Chondrocyte (in vitro differentiated cells): Measurements from ENCODE around the gene RHBDF2. TPM values are rescaled to one million over a fixed set of nuclear protein-coding genes. Genes with fewer than 3 reads are reported as not detected.
A peak's percentile ranks its signal among the peaks of the same experiment; 100 is the strongest.
"Not testable (repeated sequence)": the region's sequence is repeated elsewhere in the genome, so short reads cannot be mapped to it uniquely, and the experiment has no call there.

Experiments
- DNase-seq: peaks from one replicate; pipeline ENCODE4 v3.0.0; 2021; ENCODE audit warnings: mixed read lengths, low spot score
- H3K27ac Mint-ChIP-seq: one replicate; pipeline ENCODE4 v1.8.0; 2021; ENCODE audit warnings: mild to moderate bottlenecking, moderate library complexity, mixed read lengths; ENCODE audit not compliant: unreplicated experiment
- H3K27me3 Mint-ChIP-seq: 2 replicates; pipeline ENCODE4 v1.8.0; 2021; ENCODE audit warnings: low read depth, mixed read lengths
- H3K36me3 Mint-ChIP-seq: 2 replicates; pipeline ENCODE4 v1.8.0; 2021; ENCODE audit warnings: low read depth, mixed read lengths
- H3K4me1 Mint-ChIP-seq: 2 replicates; pipeline ENCODE4 v1.8.0; 2021; ENCODE audit warnings: low read depth, mild to moderate bottlenecking, mixed read lengths
- H3K4me3 Mint-ChIP-seq: one replicate; pipeline ENCODE4 v1.8.0; 2021; ENCODE audit warnings: mild to moderate bottlenecking, moderate library complexity, mixed read lengths; ENCODE audit not compliant: unreplicated experiment
- H3K9me3 Mint-ChIP-seq: 2 replicates; pipeline ENCODE4 v1.8.0; 2021; ENCODE audit warnings: low read depth, mixed read lengths
- total RNA-seq: library from RNA; stranded (reverse); gene quantifications from 3 replicates; pipeline ENCODE4 v1.2.1, GENCODE V29; 2021
- TF ChIP-seq, protein P1 (sequence below): fragments of 200-600 bp; sonication (generic); IDR thresholded peaks from 2 replicates; pipeline ENCODE4 v1.5.0; 2021; ENCODE audit warnings: antibody characterized with exemption, mild to moderate bottlenecking, moderate library complexity

Gene RHBDF2
- total RNA-seq, 1 donor from 2014 or later, result 5.4 TPM

DNA sequence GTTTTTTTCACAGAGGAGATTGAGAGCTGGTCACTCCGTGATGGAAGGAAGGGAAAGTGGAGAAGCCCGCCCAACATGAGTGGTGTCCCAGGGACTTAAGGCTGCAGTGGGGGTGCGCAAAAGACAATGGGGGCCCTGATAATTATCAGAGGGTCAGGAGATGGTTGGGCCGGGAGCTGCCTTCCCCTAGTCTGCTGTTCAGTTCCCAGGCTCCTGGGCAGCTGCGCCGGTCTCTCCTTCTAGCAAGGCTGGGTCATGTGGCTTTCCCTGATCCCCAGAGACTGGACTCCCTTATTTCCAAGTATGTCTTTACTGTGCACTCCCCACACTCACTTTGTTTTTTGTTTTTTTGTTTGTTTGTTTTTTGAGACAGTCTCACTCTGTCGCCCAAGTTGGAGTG, 20.0 kb upstream of the RHBDF2 start:
- peaks cover 14% of the 10 kb centered on the region for H3K4me1 Mint-ChIP-seq
- H3K27ac Mint-ChIP-seq, result no peak overlapping the region
- no peak overlapping the region for H3K4me3 Mint-ChIP-seq
- H3K36me3 Mint-ChIP-seq, result no peaks in the 10 kb centered on the region
- peaks cover 9% of the 10 kb centered on the region for H3K27me3 Mint-ChIP-seq
- no peaks in the 10 kb centered on the region for H3K9me3 Mint-ChIP-seq
- no peak for DNase-seq
- TF ChIP-seq, protein P1, sequence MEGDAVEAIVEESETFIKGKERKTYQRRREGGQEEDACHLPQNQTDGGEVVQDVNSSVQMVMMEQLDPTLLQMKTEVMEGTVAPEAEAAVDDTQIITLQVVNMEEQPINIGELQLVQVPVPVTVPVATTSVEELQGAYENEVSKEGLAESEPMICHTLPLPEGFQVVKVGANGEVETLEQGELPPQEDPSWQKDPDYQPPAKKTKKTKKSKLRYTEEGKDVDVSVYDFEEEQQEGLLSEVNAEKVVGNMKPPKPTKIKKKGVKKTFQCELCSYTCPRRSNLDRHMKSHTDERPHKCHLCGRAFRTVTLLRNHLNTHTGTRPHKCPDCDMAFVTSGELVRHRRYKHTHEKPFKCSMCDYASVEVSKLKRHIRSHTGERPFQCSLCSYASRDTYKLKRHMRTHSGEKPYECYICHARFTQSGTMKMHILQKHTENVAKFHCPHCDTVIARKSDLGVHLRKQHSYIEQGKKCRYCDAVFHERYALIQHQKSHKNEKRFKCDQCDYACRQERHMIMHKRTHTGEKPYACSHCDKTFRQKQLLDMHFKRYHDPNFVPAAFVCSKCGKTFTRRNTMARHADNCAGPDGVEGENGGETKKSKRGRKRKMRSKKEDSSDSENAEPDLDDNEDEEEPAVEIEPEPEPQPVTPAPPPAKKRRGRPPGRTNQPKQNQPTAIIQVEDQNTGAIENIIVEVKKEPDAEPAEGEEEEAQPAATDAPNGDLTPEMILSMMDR, result no peak

DNA sequence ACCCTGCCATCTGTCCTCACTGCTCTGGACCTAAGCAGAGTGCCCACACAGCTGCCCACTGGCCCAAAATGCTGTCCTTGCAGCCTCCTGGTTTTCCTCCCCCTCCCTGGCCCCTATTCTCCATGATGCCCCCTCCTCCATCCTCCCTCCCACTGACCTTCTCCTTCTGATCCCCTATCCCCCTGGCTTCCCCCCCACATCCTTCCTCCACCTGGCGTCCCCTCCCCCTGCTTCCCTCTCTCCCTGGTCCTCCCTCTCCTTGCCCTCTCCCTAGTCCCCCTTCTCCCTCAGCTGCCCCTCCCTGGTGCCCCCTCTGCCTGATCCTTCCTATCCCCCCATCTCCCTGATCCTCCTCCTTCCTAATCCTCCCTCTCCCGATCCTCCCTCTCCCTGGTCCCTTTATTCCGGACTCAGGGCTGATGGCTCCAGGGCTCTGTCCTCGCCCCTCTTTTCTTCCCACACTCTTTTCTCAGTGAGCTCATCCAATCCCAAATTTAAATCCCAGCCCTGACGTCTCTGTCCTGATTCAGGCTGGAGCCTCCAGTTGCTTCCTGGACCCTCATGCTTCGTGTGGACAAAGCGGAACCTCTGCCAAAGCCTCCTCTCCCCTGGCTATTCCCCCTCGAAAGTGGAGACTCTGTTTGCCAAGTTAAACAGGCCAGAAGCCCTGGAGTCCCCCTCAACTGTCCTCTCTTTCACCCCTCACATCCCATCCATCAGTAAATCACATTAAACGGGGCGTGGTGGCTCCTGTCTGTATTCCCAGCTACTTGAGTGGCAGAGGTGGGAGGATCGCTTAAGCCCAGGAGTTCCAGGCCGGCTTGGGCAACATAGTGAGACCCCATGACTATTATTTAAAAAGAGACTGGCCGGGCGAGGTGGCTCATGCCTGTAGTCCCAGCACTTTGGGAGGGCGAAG, 18.1 kb upstream of the RHBDF2 start:
- Mint-ChIP-seq H3K27me3 (peaks cover 9% of the 10 kb centered on the region), H3K4me1 (peaks cover 13% of the 10 kb centered on the region), H3K36me3 (no peaks in the 10 kb centered on the region), H3K4me3 (no peak overlapping the region), H3K27ac (no peak overlapping the region), H3K9me3 (no peaks in the 10 kb centered on the region)
- DNase-seq, result no peak
- TF ChIP-seq, protein P1, result no peak

DNA sequence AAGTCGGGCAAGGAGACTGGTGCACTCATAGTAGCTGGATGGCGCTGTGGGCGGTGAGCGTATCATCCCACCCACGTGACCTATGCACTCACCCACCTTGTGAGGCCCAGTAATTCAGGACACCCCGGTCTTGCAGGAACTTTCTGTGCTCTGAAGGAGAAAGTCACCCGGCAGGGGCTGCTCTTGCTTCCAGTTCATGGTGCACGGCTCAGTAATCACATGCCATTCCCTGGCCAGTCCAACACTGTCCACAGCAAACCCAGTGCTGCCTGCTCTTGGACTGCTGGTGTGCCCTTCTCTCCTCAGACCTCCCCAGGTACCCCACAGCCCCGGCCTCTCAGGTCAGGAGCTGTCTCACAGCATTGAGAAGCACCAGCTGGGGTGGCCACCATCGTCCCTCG, 16.4 kb upstream of the RHBDF2 start:
- no peaks in the 10 kb centered on the region for H3K9me3 Mint-ChIP-seq
- H3K4me1 Mint-ChIP-seq, result peaks cover 7% of the 10 kb centered on the region
- no peak overlapping the region for H3K4me3 Mint-ChIP-seq
- no peak for DNase-seq
- H3K27ac Mint-ChIP-seq, result no peak overlapping the region
- H3K36me3 Mint-ChIP-seq, result no peaks in the 10 kb centered on the region
- TF ChIP-seq, protein P1, result no peak
- peaks cover 11% of the 10 kb centered on the region for H3K27me3 Mint-ChIP-seq

DNA sequence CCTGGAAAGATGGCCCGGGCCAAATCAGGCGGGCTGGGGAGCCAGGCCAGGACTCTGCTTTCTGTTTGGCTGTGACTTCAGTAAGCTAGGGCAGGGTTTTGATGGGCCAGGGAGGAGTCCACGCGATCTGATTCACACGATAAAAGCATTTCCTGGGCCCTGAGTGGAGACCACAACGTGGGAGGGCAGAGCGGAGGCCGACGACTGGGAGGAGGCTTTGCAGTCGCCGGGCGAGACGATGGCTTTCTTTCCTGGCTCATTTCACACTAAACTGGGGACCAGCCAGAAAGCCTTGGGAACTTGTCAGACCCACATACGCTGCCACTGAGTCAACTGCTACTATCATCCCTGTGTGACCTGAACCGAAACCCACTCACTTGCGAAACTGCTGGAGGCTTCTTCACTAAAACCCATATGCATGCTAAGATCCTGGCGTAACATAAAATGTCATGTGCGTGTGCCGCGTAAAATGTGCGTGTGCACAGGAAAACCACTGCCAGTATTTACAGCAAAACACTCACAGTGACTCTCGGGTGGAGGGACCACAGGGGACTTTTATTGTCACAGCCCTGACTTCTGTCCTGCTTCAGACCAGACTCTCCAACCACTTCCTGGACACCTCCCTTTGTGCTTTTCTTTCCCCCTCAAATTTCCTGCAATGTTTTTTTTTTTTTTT, 14.2 kb upstream of the RHBDF2 start:
- Mint-ChIP-seq H3K36me3 (no peaks in the 10 kb centered on the region), H3K27ac (peak overlapping the region; percentile 49), H3K27me3 (peaks cover 9% of the 10 kb centered on the region), H3K9me3 (no peaks in the 10 kb centered on the region), H3K4me1 (peaks cover 12% of the 10 kb centered on the region), H3K4me3 (no peak overlapping the region)
- DNase-seq, result no peak
- TF ChIP-seq, protein P1, result no peak

DNA sequence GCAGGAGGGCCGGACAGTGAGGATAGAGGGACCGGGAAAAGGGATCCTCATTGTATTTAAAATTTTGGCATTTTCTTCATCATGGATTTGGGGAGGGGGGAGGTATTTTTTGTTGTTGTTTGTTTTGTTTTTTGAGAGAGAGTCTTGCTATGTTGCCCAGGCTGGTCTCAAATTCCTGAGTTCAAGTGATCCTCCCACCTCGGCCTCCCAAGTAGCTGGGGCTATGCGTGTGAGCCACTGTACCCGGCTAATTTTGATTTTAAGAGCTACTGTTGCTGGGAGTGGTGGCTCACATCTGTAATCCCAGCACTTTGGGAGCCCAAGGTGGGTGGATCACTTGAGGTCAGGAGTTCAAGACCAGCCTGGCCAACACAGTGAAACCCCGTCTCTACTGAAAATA, 13.1 kb upstream of the RHBDF2 start:
- not testable (repeated sequence) for H3K36me3 Mint-ChIP-seq, H3K27ac Mint-ChIP-seq, DNase-seq, H3K27me3 Mint-ChIP-seq, H3K4me3 Mint-ChIP-seq, H3K9me3 Mint-ChIP-seq
- H3K4me1 Mint-ChIP-seq, result peaks cover 12% of the 10 kb centered on the region
